Measurements from ENCODE around the gene MAP4K2. TPM values are rescaled to one million over a fixed set of nuclear protein-coding genes. Genes with fewer than 3 reads are reported as not detected.

Gene MAP4K2
- total RNA-seq, 2 donors from 2014 or later, result 19.4 to 20.4 TPM

DNA sequence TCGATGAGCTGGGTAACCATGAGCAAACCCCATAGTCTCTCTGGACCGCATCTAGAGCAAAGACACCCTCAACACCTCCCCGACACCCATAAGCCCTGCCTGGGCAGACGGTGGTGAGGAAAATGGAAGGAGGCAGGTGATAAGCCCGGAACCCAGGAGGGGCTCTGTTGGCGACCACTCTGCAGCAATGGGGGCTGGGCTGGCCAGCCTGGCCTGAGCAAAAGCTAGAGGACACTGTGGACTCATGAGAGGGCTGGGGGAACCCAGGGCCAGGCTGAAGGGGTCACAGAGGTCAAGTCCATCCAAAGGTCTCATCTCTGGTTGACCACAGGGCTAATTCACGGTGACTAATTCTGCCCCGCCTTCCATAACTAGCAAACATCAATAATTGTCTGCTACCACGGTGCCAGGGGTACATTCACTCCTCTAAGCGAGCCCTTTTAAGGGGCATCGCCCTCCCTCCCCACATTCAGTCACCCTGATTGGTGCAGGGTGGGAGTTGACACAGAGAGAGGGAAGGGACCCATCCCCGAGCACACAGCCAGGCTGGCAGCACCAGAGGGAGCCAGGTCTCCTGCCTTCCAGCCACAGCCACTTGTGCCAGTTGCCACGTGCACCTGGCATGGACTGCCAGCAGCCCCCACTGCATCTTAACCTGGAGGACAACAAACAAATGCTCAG is 47.2 kb downstream of the MAP4K2 start:
- peaks cover 0 to 24% of the 10 kb centered on the region in 2 donors for H3K4me1 ChIP-seq
- DNase-seq (ENCODE audit: low spot score), result no peak
- H3K36me3 ChIP-seq, result peaks cover 13% of the 10 kb centered on the region
- no peaks in the 10 kb centered on the region for H3K9me3 ChIP-seq
- TF ChIP-seq, protein P1, sequence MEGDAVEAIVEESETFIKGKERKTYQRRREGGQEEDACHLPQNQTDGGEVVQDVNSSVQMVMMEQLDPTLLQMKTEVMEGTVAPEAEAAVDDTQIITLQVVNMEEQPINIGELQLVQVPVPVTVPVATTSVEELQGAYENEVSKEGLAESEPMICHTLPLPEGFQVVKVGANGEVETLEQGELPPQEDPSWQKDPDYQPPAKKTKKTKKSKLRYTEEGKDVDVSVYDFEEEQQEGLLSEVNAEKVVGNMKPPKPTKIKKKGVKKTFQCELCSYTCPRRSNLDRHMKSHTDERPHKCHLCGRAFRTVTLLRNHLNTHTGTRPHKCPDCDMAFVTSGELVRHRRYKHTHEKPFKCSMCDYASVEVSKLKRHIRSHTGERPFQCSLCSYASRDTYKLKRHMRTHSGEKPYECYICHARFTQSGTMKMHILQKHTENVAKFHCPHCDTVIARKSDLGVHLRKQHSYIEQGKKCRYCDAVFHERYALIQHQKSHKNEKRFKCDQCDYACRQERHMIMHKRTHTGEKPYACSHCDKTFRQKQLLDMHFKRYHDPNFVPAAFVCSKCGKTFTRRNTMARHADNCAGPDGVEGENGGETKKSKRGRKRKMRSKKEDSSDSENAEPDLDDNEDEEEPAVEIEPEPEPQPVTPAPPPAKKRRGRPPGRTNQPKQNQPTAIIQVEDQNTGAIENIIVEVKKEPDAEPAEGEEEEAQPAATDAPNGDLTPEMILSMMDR (IDR thresholded peaks at IDR 0.05), result no peak
- no peak overlapping the region for H3K4me3 ChIP-seq
- no peak overlapping the region for H3K27ac ChIP-seq
- H3K27me3 ChIP-seq, result no peaks in the 10 kb centered on the region

DNA sequence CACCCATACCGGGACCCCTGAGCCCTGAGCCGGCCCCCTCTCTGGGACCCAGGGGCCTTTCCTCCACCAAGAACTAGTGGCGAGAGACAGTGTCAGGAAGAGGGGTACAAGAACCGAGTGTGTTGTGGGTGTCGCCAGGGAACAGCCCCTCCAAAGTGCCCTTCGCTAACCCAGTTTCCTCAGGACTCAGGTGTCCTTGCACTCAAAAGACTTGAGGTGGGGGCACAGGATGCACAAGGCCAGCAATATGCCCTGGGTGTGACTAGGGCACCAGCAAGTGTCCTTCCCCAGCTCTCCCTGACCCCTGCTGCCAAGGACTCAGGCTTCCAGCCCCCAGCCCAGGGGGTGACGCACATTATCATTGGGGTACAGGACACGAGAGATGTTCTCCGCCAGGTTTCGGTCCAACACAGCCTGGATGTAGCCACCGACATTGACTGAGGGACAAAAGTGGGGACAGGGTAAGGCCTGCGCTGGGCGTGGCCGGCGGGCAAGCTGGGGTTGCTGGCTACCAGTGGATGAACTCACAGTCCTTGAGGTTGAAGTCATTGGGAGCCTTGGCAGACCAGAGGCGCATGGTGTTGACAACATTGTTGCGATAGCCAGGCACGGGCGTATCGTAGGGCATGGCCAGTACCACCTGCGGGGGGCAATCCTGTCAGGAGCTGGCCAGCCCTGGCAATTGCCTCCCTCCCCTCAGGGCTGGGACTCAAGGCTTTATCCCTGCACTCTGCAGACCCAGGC is 47.9 kb downstream of the MAP4K2 start:
- H3K36me3 ChIP-seq, result peaks cover 13% of the 10 kb centered on the region
- no peak overlapping the region for H3K4me3 ChIP-seq
- peaks cover 0 to 17% of the 10 kb centered on the region in 2 donors for H3K4me1 ChIP-seq
- TF ChIP-seq, protein P1 (IDR thresholded peaks at IDR 0.05), result no peak
- DNase-seq (ENCODE audit: low spot score), result no peak
- H3K9me3 ChIP-seq, result no peaks in the 10 kb centered on the region
- no peaks in the 10 kb centered on the region for H3K27me3 ChIP-seq
- H3K27ac ChIP-seq, result no peak overlapping the region

DNA sequence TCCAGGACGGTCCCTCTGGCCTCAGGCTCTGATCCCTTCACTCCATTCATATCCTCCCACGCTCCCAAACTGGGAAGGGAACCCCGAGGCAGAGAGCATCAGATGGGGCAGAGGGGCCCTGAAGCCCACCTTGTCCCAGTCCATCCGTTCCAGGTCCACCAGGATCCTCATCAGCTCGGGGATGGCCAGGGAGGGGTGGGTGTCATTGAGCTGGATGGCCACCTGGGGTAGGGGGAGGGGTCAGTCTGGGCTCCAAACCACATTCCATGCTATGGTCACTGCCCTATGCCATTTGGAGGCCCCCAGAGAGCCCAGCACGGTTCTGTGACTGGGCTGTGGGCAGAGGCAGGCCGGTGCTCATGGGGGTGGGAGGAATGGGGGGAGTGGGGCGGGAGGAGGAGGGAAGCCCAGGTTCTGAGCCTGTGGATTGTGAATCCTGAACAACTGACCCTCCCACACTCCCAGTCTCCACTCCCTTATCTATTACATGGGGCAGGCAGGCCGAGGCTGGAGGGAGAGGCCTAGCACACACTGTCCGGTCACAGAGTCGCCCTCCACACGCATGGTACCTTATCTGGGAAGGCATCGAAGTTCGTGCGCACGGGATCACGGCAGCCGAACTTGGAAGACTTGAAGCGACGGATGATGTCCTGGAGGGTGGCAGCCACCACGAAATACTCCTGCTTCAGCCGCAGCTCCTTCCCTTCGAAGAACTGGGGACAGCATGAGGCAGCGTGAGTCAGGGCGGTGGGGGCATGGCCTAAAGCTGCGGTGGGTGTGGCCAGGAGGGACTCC is 48.7 kb downstream of the MAP4K2 start:
- H3K4me3 ChIP-seq, result no peak overlapping the region
- peaks cover 13% of the 10 kb centered on the region for H3K36me3 ChIP-seq
- H3K4me1 ChIP-seq, result peaks cover 0 to 9% of the 10 kb centered on the region in 2 donors
- H3K9me3 ChIP-seq, result no peaks in the 10 kb centered on the region
- H3K27me3 ChIP-seq, result no peaks in the 10 kb centered on the region
- H3K27ac ChIP-seq, result no peak overlapping the region
- TF ChIP-seq, protein P1 (IDR thresholded peaks at IDR 0.05), result no peak
- DNase-seq (ENCODE audit: low spot score), result no peak

DNA sequence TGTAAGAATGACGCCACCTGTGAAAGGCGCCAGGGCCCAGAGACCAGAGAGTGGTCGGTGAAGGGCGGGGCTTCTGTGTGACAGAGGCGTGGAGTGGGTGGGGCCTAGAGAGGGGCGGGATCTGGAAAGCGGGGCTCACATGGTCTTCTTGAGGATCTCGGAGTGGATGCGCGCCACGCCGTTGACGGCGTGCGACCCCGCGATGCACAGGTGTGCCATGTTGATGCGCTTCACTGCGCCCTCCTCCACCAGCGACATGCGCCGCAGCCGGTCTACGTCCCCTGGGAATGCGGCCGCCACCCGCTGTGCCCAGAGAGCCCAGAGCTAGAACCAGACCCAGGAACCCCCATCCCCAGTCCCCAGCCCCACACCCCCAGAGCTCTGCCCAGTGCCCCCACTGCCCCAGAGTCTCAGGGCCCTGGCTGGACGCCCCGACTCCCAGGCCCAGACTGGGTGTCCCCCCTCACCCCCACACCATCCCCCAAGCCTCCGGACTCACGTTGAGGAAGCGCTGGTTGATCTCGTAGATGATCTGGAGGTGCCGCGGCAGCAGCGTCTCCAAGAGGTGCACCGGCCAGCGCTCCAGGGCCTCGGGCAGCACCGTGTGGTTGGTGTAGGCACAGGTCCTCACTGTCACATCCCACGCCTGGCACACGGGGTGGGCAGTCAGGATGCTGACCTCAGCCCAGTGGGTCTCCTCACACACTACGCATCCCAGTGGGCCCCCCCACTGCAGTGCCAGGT is 49.5 kb downstream of the MAP4K2 start:
- TF ChIP-seq, protein P1 (IDR thresholded peaks at IDR 0.05), result no peak
- Histone ChIP-seq H3K9me3 (no peaks in the 10 kb centered on the region), H3K4me1 (peaks cover 0 to 2% of the 10 kb centered on the region in 2 donors), H3K27me3 (no peaks in the 10 kb centered on the region), H3K4me3 (no peak overlapping the region), H3K36me3 (peaks cover 13% of the 10 kb centered on the region), H3K27ac (no peak overlapping the region)
- no peak for DNase-seq (ENCODE audit: low spot score)

DNA sequence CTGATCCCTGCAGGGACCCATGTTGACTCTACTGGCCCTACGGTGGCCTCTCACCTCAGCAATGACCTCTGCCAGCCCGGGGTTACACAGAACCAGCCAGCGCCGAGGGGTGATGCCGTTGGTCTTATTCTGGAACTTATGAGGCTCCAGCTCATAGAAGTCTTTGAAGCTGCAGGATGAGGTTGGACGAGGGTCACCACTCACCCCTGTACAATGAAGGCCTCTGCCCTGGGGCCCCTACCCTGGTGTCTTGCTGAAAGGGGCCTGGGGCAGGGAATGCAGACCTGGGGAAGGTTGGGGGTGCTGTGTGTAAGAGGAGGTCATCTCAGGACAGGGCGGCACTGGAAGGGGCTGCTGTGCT is 50.0 kb downstream of the MAP4K2 start:
- no peaks in the 10 kb centered on the region for H3K4me1 ChIP-seq
- TF ChIP-seq, protein P1 (IDR thresholded peaks at IDR 0.05), result no peak
- no peak for DNase-seq (ENCODE audit: low spot score)
- H3K27ac ChIP-seq, result no peak overlapping the region
- H3K36me3 ChIP-seq, result peaks cover 13% of the 10 kb centered on the region
- no peaks in the 10 kb centered on the region for H3K27me3 ChIP-seq
- no peak overlapping the region for H3K4me3 ChIP-seq
- no peaks in the 10 kb centered on the region for H3K9me3 ChIP-seq

All from right atrium auricular region (tissue), 2 donors.